Activated naive CD8-positive, alpha-beta T cell treated with anti-CD3 and anti-CD28 coated beads, Interleukin-2, amount 10 ng/mL, durations not matched to agents 7 days and 5 days (primary cell): Measurements from ENCODE around the gene FSTL4. TPM values are rescaled to one million over a fixed set of nuclear protein-coding genes. Genes with fewer than 3 reads are reported as not detected.

Experiments used
- ATAC-seq: fragments of 150-1000 bp; cut with Tn5 transposase; one replicate; pipeline ENCODE4 v1.10.0; 2021; ENCODE audit warnings: low read depth, moderate library complexity
- POLR2A ChIA-PET: fragments of 350-600 bp; sonication (Branson Sonifier 250); formaldehyde crosslinking; loops from one replicate; lab custom pipeline; 2021; ENCODE audit warnings: antibody characterized with exemption; lab: Charles Lee
- DNase-seq: peaks from one replicate; pipeline ENCODE4 v3.0.0; 2021
- H3K27ac Mint-ChIP-seq: one replicate; pipeline ENCODE4 v1.8.0; 2022; ENCODE audit warnings: mild to moderate bottlenecking, mixed read lengths
- H3K27me3 Mint-ChIP-seq: one replicate; pipeline ENCODE4 v1.8.0; 2022; ENCODE audit warnings: mild to moderate bottlenecking, moderate library complexity, mixed read lengths
- H3K36me3 Mint-ChIP-seq: one replicate; pipeline ENCODE4 v1.8.0; 2021; ENCODE audit warnings: mild to moderate bottlenecking, mixed read lengths
- H3K4me1 Mint-ChIP-seq: one replicate; pipeline ENCODE4 v1.8.0; 2021; ENCODE audit warnings: mixed read lengths
- H3K4me3 Mint-ChIP-seq: one replicate; pipeline ENCODE4 v1.8.0; 2022; ENCODE audit warnings: mild to moderate bottlenecking, moderate library complexity, mixed read lengths
- H3K9me3 Mint-ChIP-seq: one replicate; pipeline ENCODE4 v1.8.0; 2021; ENCODE audit warnings: mixed read lengths
- microRNA-seq: library from miRNA; unstranded; fragments of <30 nt; microRNA quantifications from one replicate; pipeline ENCODE4 v1.2.0, GENCODE V29; 2022
- total RNA-seq, 2 experiments: library from RNA; stranded (reverse); gene quantifications; one replicate each; pipeline ENCODE4 v1.2.3, GENCODE V29; 2021

Gene FSTL4
- total RNA-seq, 2 experiments from 2014 or later = 0.26 to 0.83 TPM

- ATAC-seq = no peak
- H3K36me3 Mint-ChIP-seq = no peaks in the 10 kb centered on the region
- no peak overlapping the region for H3K4me3 Mint-ChIP-seq
- no peaks in the 10 kb centered on the region for H3K9me3 Mint-ChIP-seq
- no peak for DNase-seq
- H3K27ac Mint-ChIP-seq = no peak overlapping the region
- peaks cover 2% of the 10 kb centered on the region for H3K27me3 Mint-ChIP-seq
- H3K4me1 Mint-ChIP-seq = peaks cover 9% of the 10 kb centered on the region
- POLR2A ChIA-PET = no interaction called here
These were observed 461.3 kb downstream of the FSTL4 start for GRCh38 chr5:133150909-133151544.

- POLR2A ChIA-PET = interaction anchor here (1.2 kb wide), 1 partner anchor 21 kb away, joined by 3 read pairs; no protein-coding TSS in a partner anchor
- no peaks in the 10 kb centered on the region for H3K36me3 Mint-ChIP-seq
- no peaks in the 10 kb centered on the region for H3K9me3 Mint-ChIP-seq
- H3K27ac Mint-ChIP-seq = no peak overlapping the region
- H3K4me1 Mint-ChIP-seq = peaks cover 9% of the 10 kb centered on the region
- H3K27me3 Mint-ChIP-seq = peaks cover 2% of the 10 kb centered on the region
- no peak overlapping the region for H3K4me3 Mint-ChIP-seq
- ATAC-seq = no peak
- DNase-seq = no peak
These were observed 463.0 kb downstream of the FSTL4 start for GRCh38 chr5:133149345-133149744.

DNA sequence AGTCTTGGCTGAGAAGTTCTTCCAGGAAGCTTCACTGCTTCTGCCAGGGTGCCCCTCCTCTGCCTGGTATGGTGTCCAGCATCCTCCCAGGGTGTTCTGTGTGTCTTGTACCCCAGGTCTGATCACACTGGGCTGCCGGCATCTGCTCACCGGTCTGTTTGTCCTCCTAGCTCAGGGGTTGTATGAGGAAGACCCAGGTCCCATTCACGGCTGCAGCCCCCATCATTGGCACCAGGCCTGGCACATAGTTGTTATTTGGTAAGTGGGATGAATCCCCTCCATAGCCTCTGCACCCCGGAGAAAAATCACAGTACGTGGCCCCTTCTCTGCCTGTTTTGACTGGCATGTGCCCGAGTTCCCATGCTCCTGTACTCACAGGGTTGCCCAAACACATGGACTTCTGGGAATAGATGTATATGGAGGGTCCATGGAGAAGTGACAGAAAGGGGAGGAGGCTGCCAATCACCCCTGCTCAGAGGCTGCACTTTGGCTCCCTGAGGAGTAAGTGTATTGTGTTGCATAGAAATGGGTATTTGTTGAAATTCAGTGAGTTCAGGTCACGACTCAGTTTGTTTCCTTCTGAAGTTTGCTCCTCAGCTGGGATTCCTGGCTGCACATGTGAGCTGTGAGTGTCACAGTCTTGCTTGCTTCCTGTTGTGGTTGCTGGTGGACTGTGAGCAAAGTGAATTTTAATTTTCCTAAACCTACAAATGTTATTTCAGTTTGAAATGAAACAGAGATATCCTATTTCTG, 464.4 kb downstream of the FSTL4 start:
- Mint-ChIP-seq H3K27ac (no peak overlapping the region), H3K27me3 (peaks cover 2% of the 10 kb centered on the region), H3K4me1 (peaks cover 9% of the 10 kb centered on the region), H3K9me3 (no peaks in the 10 kb centered on the region), H3K4me3 (no peak overlapping the region), H3K36me3 (no peaks in the 10 kb centered on the region)
- DNase-seq (no peak), ATAC-seq (no peak)
- POLR2A ChIA-PET = no interaction called here

DNA sequence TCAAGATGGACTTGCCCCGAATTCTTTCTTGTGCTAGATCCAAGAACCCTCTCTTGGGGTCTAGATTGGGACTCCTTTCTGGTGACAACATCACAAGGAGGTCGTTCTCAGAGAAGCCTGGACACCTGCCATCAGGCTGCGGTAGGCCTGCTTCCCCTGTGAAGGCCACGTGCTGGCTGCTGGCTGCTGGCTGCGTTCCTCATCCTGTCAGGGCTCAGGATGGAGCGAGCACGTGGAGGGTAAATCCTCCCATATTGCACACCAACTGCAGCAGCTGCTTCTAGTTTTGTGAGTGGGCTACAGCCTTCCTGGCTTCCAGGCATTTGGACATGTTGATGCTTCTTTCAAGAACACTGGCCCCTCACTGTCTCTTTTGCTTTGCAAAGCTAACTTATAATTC, 464.9 kb downstream of the FSTL4 start:
- no peaks in the 10 kb centered on the region for H3K9me3 Mint-ChIP-seq
- POLR2A ChIA-PET = no interaction called here
- no peaks in the 10 kb centered on the region for H3K27me3 Mint-ChIP-seq
- H3K4me1 Mint-ChIP-seq = peaks cover 9% of the 10 kb centered on the region
- H3K4me3 Mint-ChIP-seq = no peak overlapping the region
- DNase-seq = no peak
- H3K27ac Mint-ChIP-seq = no peak overlapping the region
- no peak for ATAC-seq
- H3K36me3 Mint-ChIP-seq = no peaks in the 10 kb centered on the region

Small RNA genes within 50 kb of the gene (microRNA-seq; reads per million reads assigned to microRNA genes)
- gene MIR1289-2 = not detected
